A549 (cell line): ENCODE results near the gene ERGIC1. TPM values are rescaled to one million over a fixed set of nuclear protein-coding genes. Genes with fewer than 3 reads are reported as not detected.

Experiments
- ATAC-seq, 2 experiments: fragments of 200-7000 bp in 1 of 2; fragments of >200 bp in 1 of 2; cut with Nextera tagmentation in 1 of 2; cut with Tn5 transposase in 1 of 2; 3 replicates each; pipeline versions ENCODE4 v1.8.0 to v1.9.1; 2018 to 2020; ENCODE audit warnings: mild to moderate bottlenecking in 1 of 2, moderate library complexity in 1 of 2
- CTCF ChIA-PET: fragments of 300-600 bp; sonication (Branson Sonifier 250); formaldehyde crosslinking; extraction: SDS; loops from one replicate; lab custom pipeline; 2021; ENCODE audit warnings: antibody characterized with exemption, inconsistent platforms; lab: Yijun Ruan, JAX
- POLR2A ChIA-PET: fragments of 350-600 bp; formaldehyde crosslinking; extraction: SDS; loops from one replicate; lab custom pipeline; 2021; ENCODE audit warnings: antibody characterized with exemption, inconsistent platforms; lab: Yijun Ruan, JAX
- DNase-seq, 2 experiments: peaks; one replicate each; pipeline versions ENCODE4 v3.0.0 to v3.0.0-alpha.2; 2011 to 2016; ENCODE audit warnings: low read depth in 1 of 2, low spot score in 1 of 2
- FAIRE-seq: peaks from 2 replicates; lab custom pipeline; 2011; peaks lifted over from hg19 to GRCh38; lab: Jason Lieb, UNC
- H3K27ac ChIP-seq, 2 experiments: fragments of >200 bp; sonication (Bioruptor Twin); formaldehyde crosslinking; 3 replicates each; pipeline ENCODE4 v1.5.1; 2016 to 2017
- H3K4me1 ChIP-seq: fragments of >200 bp; sonication (Bioruptor Twin); formaldehyde crosslinking; 3 replicates; pipeline ENCODE4 v1.6.1; 2016
- H3K4me2 ChIP-seq: fragments of >200 bp; sonication (Bioruptor Twin); formaldehyde crosslinking; 3 replicates; pipeline ENCODE4 v1.6.1; 2016
- H3K4me3 ChIP-seq: fragments of >200 bp; sonication (Bioruptor Twin); formaldehyde crosslinking; 3 replicates; pipeline ENCODE4 v1.5.1; 2016
- H3K9me3 ChIP-seq: fragments of >200 bp; sonication (Bioruptor Twin); formaldehyde crosslinking; 3 replicates; pipeline ENCODE4 v1.6.1; 2016
- CBX2 ChIP-seq: fragments of 200-600 bp; sonication (generic); IDR thresholded peaks from 2 replicates; pipeline ENCODE4 v1.6.1; 2016; ENCODE audit warnings: low read depth, mild to moderate bottlenecking, borderline replicate concordance
- EHF ChIP-seq: fragments of 250-450 bp; sonication (Bioruptor Pico); IDR thresholded peaks from 2 replicates; pipeline ENCODE4 v1.5.0; 2020; ENCODE audit warnings: mild to moderate bottlenecking
- EHMT2 ChIP-seq: fragments of 200-600 bp; sonication (generic); IDR thresholded peaks from 2 replicates; pipeline ENCODE4 v1.6.1; 2016; ENCODE audit warnings: antibody characterized with exemption, low read depth, mild to moderate bottlenecking, moderate library complexity
- EP300 ChIP-seq, 2 experiments: fragments of >200 bp; sonication (Bioruptor Twin); formaldehyde crosslinking; IDR thresholded peaks; 2 replicates in 1 of 2; 3 replicates in 1 of 2; pipeline ENCODE4 v1.6.1; 2016 to 2017
- ESRRA ChIP-seq: fragments of 150-350 bp; IDR thresholded peaks from 2 replicates; pipeline ENCODE4 v1.6.1; 2014; ENCODE audit warnings: mild to moderate bottlenecking, low read length, borderline replicate concordance
- FOXS1 ChIP-seq: fragments of 250-450 bp; sonication (Bioruptor Pico); IDR thresholded peaks from 2 replicates; pipeline ENCODE4 v1.5.0; 2020; ENCODE audit warnings: mild to moderate bottlenecking, moderate library complexity
- HDAC2 ChIP-seq: fragments of 200-600 bp; sonication (generic); IDR thresholded peaks from 2 replicates; pipeline ENCODE4 v1.6.1; 2016
- HOXB13 ChIP-seq: fragments of 250-450 bp; sonication (Bioruptor Pico); IDR thresholded peaks from 2 replicates; pipeline ENCODE4 v1.5.0; 2020; ENCODE audit warnings: low read depth, mild to moderate bottlenecking, moderate library complexity
- HOXB5 ChIP-seq: fragments of 250-450 bp; sonication (Bioruptor Pico); IDR thresholded peaks from 2 replicates; pipeline ENCODE4 v1.5.0; 2020; ENCODE audit warnings: mild to moderate bottlenecking, moderate library complexity
- KDM5A ChIP-seq: fragments of 200-600 bp; sonication (generic); IDR thresholded peaks from 2 replicates; pipeline ENCODE4 v1.6.1; 2016; ENCODE audit warnings: antibody characterized with exemption, mild to moderate bottlenecking
- MAFK ChIP-seq: fragments of 450-650 bp; IDR thresholded peaks from 2 replicates; pipeline ENCODE4 v1.6.1; 2014; ENCODE audit not compliant: partially characterized antibody
- NPAS2 ChIP-seq: fragments of 250-450 bp; sonication (Bioruptor Pico); IDR thresholded peaks from 2 replicates; pipeline ENCODE4 v1.8.0; 2022; ENCODE audit warnings: mild to moderate bottlenecking, moderate library complexity, borderline replicate concordance
- POLR2A ChIP-seq: IDR thresholded peaks from 2 replicates; pipeline ENCODE4 v1.6.1; 2012; ENCODE audit warnings: mild to moderate bottlenecking, low read length
- POLR2AphosphoS2 ChIP-seq: conservative IDR thresholded peaks from 2 replicates; pipeline ENCODE4 v1.6.1; 2012; ENCODE audit warnings: low read length, improper control_type of control experiment, inconsistent platforms
- RARB ChIP-seq: fragments of 250-450 bp; sonication (Bioruptor Pico); IDR thresholded peaks from 2 replicates; pipeline ENCODE4 v1.8.0; 2021; ENCODE audit warnings: mild to moderate bottlenecking, moderate library complexity
- WGBS: methylation state at CpG from one replicate; pipeline ENCODE4 v1.1.6; 2017; ENCODE audit errors: missing lambda C conversion rate; 5-methylcytosine and 5-hydroxymethylcytosine counted together
- polyA plus RNA-seq, 4 experiments: library from polyadenylated mRNA; depleted of rRNA in 3 of 4; stranded (reverse); fragments of >200 nt; fragmentation: RNase III in 1 of 4; extraction: RNeasy Plus Mini Kit Qiagen cat#74134 plus additional on column Dnase treatment in 1 of 4; gene quantifications; 2 replicates in 3 of 4; 3 replicates in 1 of 4; pipeline ENCODE4 v1.2.3, GENCODE V29; 2011 to 2017
- TF ChIP-seq, protein P1 (sequence below): fragments of >200 bp; sonication (Bioruptor Twin); formaldehyde crosslinking; IDR thresholded peaks from 3 replicates; pipeline ENCODE4 v1.6.1; 2016
- TF ChIP-seq, protein P2 (sequence below): fragments of 150-350 bp; IDR thresholded peaks from 2 replicates; pipeline ENCODE4 v1.6.1; 2014; ENCODE audit warnings: low read depth, mild to moderate bottlenecking, low read length
- TF ChIP-seq, protein P3 (sequence below): fragments of 250-450 bp; sonication (Bioruptor Pico); IDR thresholded peaks from 2 replicates; pipeline ENCODE4 v1.5.0; 2020; ENCODE audit warnings: low read depth, mild to moderate bottlenecking, moderate library complexity
- TF ChIP-seq, protein P4 (sequence below): fragments of >200 bp; sonication (Bioruptor Twin); formaldehyde crosslinking; IDR thresholded peaks from 2 replicates; pipeline ENCODE4 v1.6.1; 2016
- TF ChIP-seq, protein P5 (sequence below): fragments of 200-600 bp; sonication (generic); IDR thresholded peaks from 2 replicates; pipeline ENCODE4 v1.6.1; 2016; ENCODE audit warnings: antibody characterized with exemption, mild to moderate bottlenecking, moderate library complexity

Gene ERGIC1
- polyA plus RNA-seq, 2 of the 4 experiments (the other 2 are of a cell fraction) = 176 to 304 TPM

DNA sequence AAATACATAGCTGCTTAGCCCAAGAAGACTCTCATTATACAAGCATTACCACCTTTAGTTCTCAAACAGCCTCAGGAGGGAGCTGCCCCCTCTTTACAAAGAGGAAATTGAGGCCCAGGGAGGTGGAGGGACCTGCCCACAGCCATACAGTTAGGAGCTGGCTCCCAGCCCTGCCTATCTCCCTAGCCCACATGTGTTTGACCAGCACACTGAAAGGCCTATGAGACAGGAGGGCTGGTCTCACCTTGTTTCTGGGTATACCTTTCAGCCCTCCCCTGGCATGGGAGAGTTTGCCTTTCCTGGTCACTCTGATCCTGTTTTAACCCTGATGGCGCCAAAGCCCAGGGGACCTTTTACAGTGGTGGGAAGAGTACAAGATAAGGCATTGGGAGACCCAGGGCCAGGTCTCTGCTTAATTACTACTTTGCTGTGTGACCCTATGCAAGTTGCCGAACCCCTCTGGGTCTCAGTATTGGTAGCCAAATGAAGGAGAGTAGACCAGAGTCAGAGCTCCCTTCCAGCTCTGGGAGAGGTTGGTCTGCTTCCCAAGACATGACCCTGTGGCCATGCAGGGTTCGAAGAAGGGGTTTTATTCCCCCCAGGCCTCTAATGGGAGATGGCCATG is 64.3 kb downstream of the ERGIC1 start (continued):
- TF ChIP-seq, protein P1, sequence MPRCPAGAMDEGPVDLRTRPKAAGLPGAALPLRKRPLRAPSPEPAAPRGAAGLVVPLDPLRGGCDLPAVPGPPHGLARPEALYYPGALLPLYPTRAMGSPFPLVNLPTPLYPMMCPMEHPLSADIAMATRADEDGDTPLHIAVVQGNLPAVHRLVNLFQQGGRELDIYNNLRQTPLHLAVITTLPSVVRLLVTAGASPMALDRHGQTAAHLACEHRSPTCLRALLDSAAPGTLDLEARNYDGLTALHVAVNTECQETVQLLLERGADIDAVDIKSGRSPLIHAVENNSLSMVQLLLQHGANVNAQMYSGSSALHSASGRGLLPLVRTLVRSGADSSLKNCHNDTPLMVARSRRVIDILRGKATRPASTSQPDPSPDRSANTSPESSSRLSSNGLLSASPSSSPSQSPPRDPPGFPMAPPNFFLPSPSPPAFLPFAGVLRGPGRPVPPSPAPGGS = no peak
- TF ChIP-seq ESRRA = no peak
- TF ChIP-seq, protein P2, sequence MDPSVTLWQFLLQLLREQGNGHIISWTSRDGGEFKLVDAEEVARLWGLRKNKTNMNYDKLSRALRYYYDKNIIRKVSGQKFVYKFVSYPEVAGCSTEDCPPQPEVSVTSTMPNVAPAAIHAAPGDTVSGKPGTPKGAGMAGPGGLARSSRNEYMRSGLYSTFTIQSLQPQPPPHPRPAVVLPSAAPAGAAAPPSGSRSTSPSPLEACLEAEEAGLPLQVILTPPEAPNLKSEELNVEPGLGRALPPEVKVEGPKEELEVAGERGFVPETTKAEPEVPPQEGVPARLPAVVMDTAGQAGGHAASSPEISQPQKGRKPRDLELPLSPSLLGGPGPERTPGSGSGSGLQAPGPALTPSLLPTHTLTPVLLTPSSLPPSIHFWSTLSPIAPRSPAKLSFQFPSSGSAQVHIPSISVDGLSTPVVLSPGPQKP = no peak

DNA sequence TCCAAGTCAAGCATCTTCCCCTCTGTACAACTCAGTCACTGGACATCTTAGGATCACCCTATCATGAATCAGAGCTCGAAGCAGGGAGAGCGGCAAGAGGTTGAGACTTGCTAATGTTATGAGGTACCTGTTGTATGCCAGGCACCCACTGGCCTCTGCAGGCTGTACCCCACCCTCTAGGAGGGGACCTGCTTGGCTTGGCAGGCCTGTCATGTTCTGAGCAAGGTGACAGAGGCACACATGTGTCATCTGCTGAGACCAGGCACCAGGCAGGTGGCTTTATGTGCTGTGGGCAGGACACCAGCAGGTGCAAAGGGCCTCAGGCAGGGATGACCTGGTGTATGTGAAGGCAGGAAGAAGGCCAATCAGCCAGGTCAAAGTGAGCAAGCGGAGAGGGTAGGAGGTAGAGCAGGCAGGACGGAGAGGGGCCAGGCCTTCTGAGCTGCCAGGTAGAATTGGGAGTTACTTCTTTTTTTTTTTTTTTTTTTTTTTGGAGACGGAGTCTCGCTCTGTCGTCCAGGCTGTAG is 64.9 kb downstream of the ERGIC1 start:
- H3K4me3 ChIP-seq = no peak overlapping the region
- ATAC-seq = no peak
- no peaks in the 10 kb centered on the region for H3K9me3 ChIP-seq
- POLR2A ChIA-PET = interaction anchor here (1.2 to 5.2 kb wide), 3 partner anchors 123 to 133 kb away, joined by 5 to 87 read pairs (median 35); partner anchors contain the start of gene DUSP1
- peak overlapping the region; percentile 63 for H3K4me2 ChIP-seq
- TF ChIP-seq EHF (CRISPR knock-in tag) (peak; percentile 37; the same call in 1 of the 2 replicates), HOXB5 (CRISPR knock-in tag) (peak; percentile 68; the same call in 1 of the 2 replicates), HOXB13 (0 out of 2 replicates have a peak, but pooled peaks have one; percentile 48), POLR2A (no peak), EP300 (IDR thresholded peaks at IDR 0.05) (no peak), MAFK (no peak), RARB (CRISPR knock-in tag) (no peak), ESRRA (no peak), NPAS2 (CRISPR knock-in tag) (no peak), HDAC2 (no peak), EHMT2 (no peak), CBX2 (no peak), FOXS1 (no peak), POLR2AphosphoS2 (no peak), KDM5A (no peak)
- TF ChIP-seq, protein P3, sequence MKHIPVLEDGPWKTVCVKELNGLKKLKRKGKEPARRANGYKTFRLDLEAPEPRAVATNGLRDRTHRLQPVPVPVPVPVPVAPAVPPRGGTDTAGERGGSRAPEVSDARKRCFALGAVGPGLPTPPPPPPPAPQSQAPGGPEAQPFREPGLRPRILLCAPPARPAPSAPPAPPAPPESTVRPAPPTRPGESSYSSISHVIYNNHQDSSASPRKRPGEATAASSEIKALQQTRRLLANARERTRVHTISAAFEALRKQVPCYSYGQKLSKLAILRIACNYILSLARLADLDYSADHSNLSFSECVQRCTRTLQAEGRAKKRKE (CRISPR knock-in tag) = peak; percentile 85
- TF ChIP-seq, protein P4, sequence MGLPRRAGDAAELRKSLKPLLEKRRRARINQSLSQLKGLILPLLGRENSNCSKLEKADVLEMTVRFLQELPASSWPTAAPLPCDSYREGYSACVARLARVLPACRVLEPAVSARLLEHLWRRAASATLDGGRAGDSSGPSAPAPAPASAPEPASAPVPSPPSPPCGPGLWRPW = no peak
- TF ChIP-seq, protein P1 = no peak
- TF ChIP-seq, protein P5, sequence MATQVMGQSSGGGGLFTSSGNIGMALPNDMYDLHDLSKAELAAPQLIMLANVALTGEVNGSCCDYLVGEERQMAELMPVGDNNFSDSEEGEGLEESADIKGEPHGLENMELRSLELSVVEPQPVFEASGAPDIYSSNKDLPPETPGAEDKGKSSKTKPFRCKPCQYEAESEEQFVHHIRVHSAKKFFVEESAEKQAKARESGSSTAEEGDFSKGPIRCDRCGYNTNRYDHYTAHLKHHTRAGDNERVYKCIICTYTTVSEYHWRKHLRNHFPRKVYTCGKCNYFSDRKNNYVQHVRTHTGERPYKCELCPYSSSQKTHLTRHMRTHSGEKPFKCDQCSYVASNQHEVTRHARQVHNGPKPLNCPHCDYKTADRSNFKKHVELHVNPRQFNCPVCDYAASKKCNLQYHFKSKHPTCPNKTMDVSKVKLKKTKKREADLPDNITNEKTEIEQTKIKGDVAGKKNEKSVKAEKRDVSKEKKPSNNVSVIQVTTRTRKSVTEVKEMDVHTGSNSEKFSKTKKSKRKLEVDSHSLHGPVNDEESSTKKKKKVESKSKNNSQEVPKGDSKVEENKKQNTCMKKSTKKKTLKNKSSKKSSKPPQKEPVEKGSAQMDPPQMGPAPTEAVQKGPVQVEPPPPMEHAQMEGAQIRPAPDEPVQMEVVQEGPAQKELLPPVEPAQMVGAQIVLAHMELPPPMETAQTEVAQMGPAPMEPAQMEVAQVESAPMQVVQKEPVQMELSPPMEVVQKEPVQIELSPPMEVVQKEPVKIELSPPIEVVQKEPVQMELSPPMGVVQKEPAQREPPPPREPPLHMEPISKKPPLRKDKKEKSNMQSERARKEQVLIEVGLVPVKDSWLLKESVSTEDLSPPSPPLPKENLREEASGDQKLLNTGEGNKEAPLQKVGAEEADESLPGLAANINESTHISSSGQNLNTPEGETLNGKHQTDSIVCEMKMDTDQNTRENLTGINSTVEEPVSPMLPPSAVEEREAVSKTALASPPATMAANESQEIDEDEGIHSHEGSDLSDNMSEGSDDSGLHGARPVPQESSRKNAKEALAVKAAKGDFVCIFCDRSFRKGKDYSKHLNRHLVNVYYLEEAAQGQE = no peak
- CTCF ChIA-PET = interaction anchor here (0.9 to 12.0 kb wide), 12 partner anchors 13 to 186 kb away, joined by 3 to 131 read pairs (median 8); partner anchors contain the start of genes DUSP1 and RPL26L1
- peaks cover 96% of the 10 kb centered on the region for H3K4me1 ChIP-seq
- DNase-seq = no peak
- no peak for FAIRE-seq
- peak overlapping the region; percentile 99 to 100 for H3K27ac ChIP-seq
- 93% methylated on average over 7 of the region's 7 CpGs for WGBS
